Stimulated activated CD8-positive, alpha-beta memory T cell treated with anti-CD3 and anti-CD28 coated beads, Interleukin-15, amount 100 ng/mL, for 1 hour (primary cell): ENCODE measurements around the gene MYO1B.

ENCODE experiments used
- DNase-seq: peaks from one replicate; pipeline ENCODE4 v3.0.0-alpha.2; 2020; ENCODE audit warnings: low read depth

Gene MYO1B

GRCh38 chr2:191226196-191226595, 19.0 kb upstream of the MYO1B start:
- no peak for DNase-seq

GRCh38 chr2:191228333-191228732, 16.9 kb upstream of the MYO1B start:
- no peak for DNase-seq

GRCh38 chr2:191228861-191229260, 16.3 kb upstream of the MYO1B start:
- no peak for DNase-seq

- no peak for DNase-seq
Measured at GRCh38 chr2:191230174-191230573, 15.0 kb upstream of the MYO1B start.

- DNase-seq: no peak
Measured at GRCh38 chr2:191231995-191232394, 13.2 kb upstream of the MYO1B start.

GRCh38 chr2:191233533-191233932, 11.7 kb upstream of the MYO1B start:
- DNase-seq: no peak

GRCh38 chr2:191234376-191234775, 10.8 kb upstream of the MYO1B start:
- no peak for DNase-seq

GRCh38 chr2:191240871-191241270, 4.3 kb upstream of the MYO1B start:
- DNase-seq: no peak

GRCh38 chr2:191241418-191241817, 3.8 kb upstream of the MYO1B start:
- DNase-seq: no peak

GRCh38 chr2:191243154-191243553, 2.0 kb upstream of the MYO1B start:
- no peak for DNase-seq

- DNase-seq: no peak
Measured at GRCh38 chr2:191244350-191244749, 854 bp upstream of the MYO1B start.

GRCh38 chr2:191245869-191246531, 796 bp downstream of the MYO1B start:
- DNase-seq: no peak

GRCh38 chr2:191246820-191247380, 1.7 kb downstream of the MYO1B start:
- no peak for DNase-seq

GRCh38 chr2:191247381-191248057, 2.3 kb downstream of the MYO1B start:
- DNase-seq: no peak

- no peak for DNase-seq
Measured at GRCh38 chr2:191249156-191249813, 4.1 kb downstream of the MYO1B start.

- no peak for DNase-seq
Measured at GRCh38 chr2:191250400-191250799, 5.2 kb downstream of the MYO1B start.

GRCh38 chr2:191250986-191251385, 5.8 kb downstream of the MYO1B start:
- DNase-seq: no peak

GRCh38 chr2:191252699-191253098, 7.5 kb downstream of the MYO1B start:
- DNase-seq: no peak

GRCh38 chr2:191253476-191253875, 8.3 kb downstream of the MYO1B start:
- no peak for DNase-seq

GRCh38 chr2:191255271-191255670, 10.1 kb downstream of the MYO1B start:
- DNase-seq: no peak

GRCh38 chr2:191255756-191256312, 10.6 kb downstream of the MYO1B start:
- DNase-seq: no peak

GRCh38 chr2:191257934-191258333, 12.7 kb downstream of the MYO1B start:
- no peak for DNase-seq

GRCh38 chr2:191258996-191259395, 13.8 kb downstream of the MYO1B start:
- DNase-seq: no peak
